OCI-LY1 (cell line): ENCODE results near the gene TARS3.

Source experiments
- H2AFZ ChIP-seq: fragments of 200-600 bp; sonication (generic), shearing (Covaris generic); 2 replicates; pipeline ENCODE4 v1.6.0; 2014; ENCODE audit warnings: antibody characterized with exemption, mild to moderate bottlenecking, low read length
- H3F3A ChIP-seq: fragments of 200-600 bp; sonication (generic), shearing (Covaris generic); 2 replicates; pipeline ENCODE4 v1.6.0; 2014; ENCODE audit warnings: mild to moderate bottlenecking, antibody characterized with exemption, low read length, moderate library complexity; ENCODE audit not compliant: insufficient read depth
- H3K27ac ChIP-seq: fragments of 200-600 bp; sonication (generic); 2 replicates; pipeline ENCODE4 v1.5.1; 2014; ENCODE audit warnings: low read length, mixed run types, mild to moderate bottlenecking, low read depth; ENCODE audit not compliant: poor library complexity, severe bottlenecking
- H3K27me3 ChIP-seq: fragments of 200-600 bp; sonication (generic); 2 replicates; pipeline ENCODE4 v1.6.0; 2014; ENCODE audit warnings: antibody characterized with exemption, mild to moderate bottlenecking, low read length, moderate library complexity; ENCODE audit not compliant: insufficient read depth
- H3K36me3 ChIP-seq: fragments of 200-600 bp; sonication (generic); 2 replicates; pipeline ENCODE4 v1.6.1; 2014; ENCODE audit warnings: mild to moderate bottlenecking, antibody characterized with exemption, low read length, moderate library complexity, mixed read lengths; ENCODE audit not compliant: insufficient read depth
- H3K4me1 ChIP-seq: fragments of 200-600 bp; sonication (generic); 2 replicates; pipeline ENCODE4 v1.5.1; 2014; ENCODE audit warnings: mild to moderate bottlenecking, low read length, moderate library complexity; ENCODE audit not compliant: insufficient read depth, severe bottlenecking
- H3K4me2 ChIP-seq: fragments of 200-600 bp; sonication (generic), shearing (Covaris generic); 2 replicates; pipeline ENCODE4 v1.6.1; 2014; ENCODE audit warnings: low read length
- H3K4me3 ChIP-seq: fragments of 200-600 bp; sonication (generic); 2 replicates; pipeline ENCODE4 v1.5.1; 2014; ENCODE audit warnings: low read length, low read depth, mild to moderate bottlenecking, mixed read lengths; ENCODE audit not compliant: poor library complexity, severe bottlenecking
- H3K79me2 ChIP-seq: fragments of 200-600 bp; shearing (Covaris generic); 2 replicates; pipeline ENCODE4 v1.6.1; 2016; ENCODE audit warnings: mixed run types, low read length, mixed read lengths; ENCODE audit not compliant: insufficient read depth
- H3K9ac ChIP-seq: fragments of 200-600 bp; sonication (generic), shearing (Covaris generic); 2 replicates; pipeline ENCODE4 v1.6.1; 2014; ENCODE audit warnings: mild to moderate bottlenecking, low read length, mixed read lengths
- H3K9me2 ChIP-seq: fragments of 200-600 bp; sonication (generic), shearing (Covaris generic); 2 replicates; pipeline ENCODE4 v1.6.1; 2014; ENCODE audit warnings: low read depth, mild to moderate bottlenecking, low read length, mixed read lengths
- H3K9me3 ChIP-seq: fragments of 200-600 bp; shearing (Covaris generic); 2 replicates; pipeline ENCODE4 v1.6.1; 2014; ENCODE audit warnings: low read length, mixed read lengths
- H4K20me1 ChIP-seq: fragments of 200-600 bp; sonication (generic), shearing (Covaris generic); 2 replicates; pipeline ENCODE4 v1.6.0; 2016; ENCODE audit warnings: mild to moderate bottlenecking, low read length; ENCODE audit not compliant: insufficient read depth
- CTCF ChIP-seq: fragments of 200-600 bp; sonication (generic), shearing (Covaris generic); IDR thresholded peaks from 2 replicates; pipeline ENCODE4 v1.5.1; 2017; ENCODE audit warnings: mild to moderate bottlenecking, antibody characterized with exemption, low read length, moderate library complexity, mixed read lengths
- EZH2 ChIP-seq: fragments of 200-600 bp; sonication (generic), shearing (Covaris generic); IDR thresholded peaks from 2 replicates; pipeline ENCODE4 v1.8.0; 2017; ENCODE audit warnings: borderline replicate concordance, mixed run types, mild to moderate bottlenecking, antibody characterized with exemption, low read length, moderate library complexity, mixed read lengths

Gene TARS3

GRCh38 chr15:101620671-101621070 lies 103.6 kb downstream of the TARS3 start:
- H3K9ac ChIP-seq: no peak overlapping the region
- no peak overlapping the region for H3K4me3 ChIP-seq
- H3K9me2 ChIP-seq: no peaks in the 10 kb centered on the region
- no peaks in the 10 kb centered on the region for H3K9me3 ChIP-seq
- no peaks in the 10 kb centered on the region for H3K4me1 ChIP-seq
- H2AFZ ChIP-seq: no peak overlapping the region
- no peaks in the 10 kb centered on the region for H3K79me2 ChIP-seq
- H3K36me3 ChIP-seq: no peaks in the 10 kb centered on the region
- H3K27me3 ChIP-seq: no peaks in the 10 kb centered on the region
- no peak overlapping the region for H3K27ac ChIP-seq
- no peak for TF ChIP-seq CTCF
- TF ChIP-seq EZH2: no peak
- no peaks in the 10 kb centered on the region for H3F3A ChIP-seq
- H4K20me1 ChIP-seq: no peaks in the 10 kb centered on the region
- no peak overlapping the region for H3K4me2 ChIP-seq

GRCh38 chr15:101619615-101619865 lies 104.7 kb downstream of the TARS3 start:
- Histone ChIP-seq H2AFZ (no peak overlapping the region), H3K9ac (no peak overlapping the region), H3K9me3 (no peaks in the 10 kb centered on the region), H3F3A (no peaks in the 10 kb centered on the region), H3K27ac (no peak overlapping the region), H4K20me1 (no peaks in the 10 kb centered on the region), H3K4me1 (no peaks in the 10 kb centered on the region), H3K4me2 (no peak overlapping the region), H3K79me2 (no peaks in the 10 kb centered on the region), H3K36me3 (no peaks in the 10 kb centered on the region), H3K27me3 (no peaks in the 10 kb centered on the region), H3K9me2 (no peaks in the 10 kb centered on the region), H3K4me3 (no peak overlapping the region)
- TF ChIP-seq CTCF (no peak), EZH2 (no peak)

- H3K9ac ChIP-seq: no peak overlapping the region
- no peak overlapping the region for H3K27ac ChIP-seq
- no peaks in the 10 kb centered on the region for H3K79me2 ChIP-seq
- H3K36me3 ChIP-seq: no peaks in the 10 kb centered on the region
- H3K4me3 ChIP-seq: no peak overlapping the region
- no peak overlapping the region for H2AFZ ChIP-seq
- no peaks in the 10 kb centered on the region for H3K27me3 ChIP-seq
- H3K4me1 ChIP-seq: no peaks in the 10 kb centered on the region
- no peak overlapping the region for H3K4me2 ChIP-seq
- no peaks in the 10 kb centered on the region for H3K9me2 ChIP-seq
- H3K9me3 ChIP-seq: no peaks in the 10 kb centered on the region
- no peaks in the 10 kb centered on the region for H4K20me1 ChIP-seq
- no peaks in the 10 kb centered on the region for H3F3A ChIP-seq
- no peak for TF ChIP-seq CTCF
- TF ChIP-seq EZH2: no peak
Measured at GRCh38 chr15:101618851-101619614, 105.2 kb downstream of the TARS3 start.
